ENCODE measurements around the gene BLOC1S6.
A peak's percentile ranks its signal among the peaks of the same experiment; 100 is the strongest.

BLOC1S6 gene, protein sequence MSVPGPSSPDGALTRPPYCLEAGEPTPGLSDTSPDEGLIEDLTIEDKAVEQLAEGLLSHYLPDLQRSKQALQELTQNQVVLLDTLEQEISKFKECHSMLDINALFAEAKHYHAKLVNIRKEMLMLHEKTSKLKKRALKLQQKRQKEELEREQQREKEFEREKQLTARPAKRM

DNA sequence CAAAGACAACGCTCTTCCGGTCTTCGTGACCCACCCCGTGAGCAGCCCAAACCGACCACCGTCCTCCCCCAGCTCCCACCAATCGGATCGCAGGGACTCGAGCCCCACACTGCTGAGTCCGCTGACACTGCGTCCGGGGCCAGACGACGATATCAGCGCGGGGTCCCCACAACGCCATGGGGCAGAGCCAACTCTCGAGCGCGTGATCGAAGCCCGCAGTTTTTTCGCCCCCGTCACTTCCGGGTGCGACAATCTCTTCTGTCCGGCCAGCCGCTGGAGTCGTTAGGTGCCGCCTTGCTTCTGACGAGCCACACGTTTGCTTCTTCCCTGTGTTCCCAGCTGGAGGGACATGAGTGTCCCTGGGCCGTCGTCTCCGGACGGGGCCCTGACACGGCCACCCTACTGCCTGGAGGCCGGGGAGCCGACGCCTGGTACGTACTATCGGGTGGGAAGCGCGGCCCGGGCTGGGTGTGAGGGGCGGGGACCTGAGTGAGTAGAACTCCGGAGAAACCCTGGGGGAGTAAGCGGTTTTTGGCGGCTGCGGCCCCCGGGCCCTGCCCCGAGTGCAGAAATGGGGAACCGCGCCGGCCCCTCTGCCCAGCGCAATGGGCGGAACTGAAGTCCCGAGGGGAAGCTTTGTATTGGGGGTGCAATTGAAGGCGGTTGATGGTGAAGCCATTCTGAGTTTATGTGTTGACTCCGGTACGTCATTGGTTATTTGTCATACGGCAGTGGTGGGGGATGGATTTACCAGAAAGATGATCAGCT lies at the start of gene BLOC1S6:
TSS of gene BLOC1S6 (plus strand) at position 285 of the 768 bp plus-strand sequence. CDS start at position 350, 65 bp downstream.
- Histone ChIP-seq H3K79me2 (ENCODE audit: control insufficient read depth, low read length) (peaks cover 70% of the 10 kb centered on the region), H3K27me3 (ENCODE audit: control insufficient read depth, low read length) (no peaks in the 10 kb centered on the region; the same call in 1 of the 2 replicates), H3K36me3 (ENCODE audit: control insufficient read depth, low read length) (peaks cover 43% of the 10 kb centered on the region), H3F3A (ENCODE audit: control insufficient read depth, insufficient read depth) (peaks cover 34% of the 10 kb centered on the region), H3K9me3 (ENCODE audit: control insufficient read depth, insufficient read depth, low read length) (peaks cover 3% of the 10 kb centered on the region; the same call in 1 of the 2 replicates), H4K20me1 (ENCODE audit: control insufficient read depth, insufficient read depth, low read depth, low read length) (no peaks in the 10 kb centered on the region), H3K4me2 (ENCODE audit: low read length) (peak within 1 kb of the TSS; percentile 89), H3K4me3 (ENCODE audit: low read length) (peak within 1 kb of the TSS; percentile 99), H3K9me2 (replicated peaks; ENCODE audit: control insufficient read depth, low read length) (no peaks in the 10 kb centered on the region), H3K4me1 (ENCODE audit: control insufficient read depth, low read length) (peaks cover 38% of the 10 kb centered on the region), H3K27ac (ENCODE audit: low read depth, low read length) (peak within 1 kb of the TSS; percentile 91)
- no peak for TF ChIP-seq EZH2phosphoT487 (IDR thresholded peaks at IDR 0.05; ENCODE audit: borderline replicate concordance, low read length)
- TF ChIP-seq, protein P1, sequence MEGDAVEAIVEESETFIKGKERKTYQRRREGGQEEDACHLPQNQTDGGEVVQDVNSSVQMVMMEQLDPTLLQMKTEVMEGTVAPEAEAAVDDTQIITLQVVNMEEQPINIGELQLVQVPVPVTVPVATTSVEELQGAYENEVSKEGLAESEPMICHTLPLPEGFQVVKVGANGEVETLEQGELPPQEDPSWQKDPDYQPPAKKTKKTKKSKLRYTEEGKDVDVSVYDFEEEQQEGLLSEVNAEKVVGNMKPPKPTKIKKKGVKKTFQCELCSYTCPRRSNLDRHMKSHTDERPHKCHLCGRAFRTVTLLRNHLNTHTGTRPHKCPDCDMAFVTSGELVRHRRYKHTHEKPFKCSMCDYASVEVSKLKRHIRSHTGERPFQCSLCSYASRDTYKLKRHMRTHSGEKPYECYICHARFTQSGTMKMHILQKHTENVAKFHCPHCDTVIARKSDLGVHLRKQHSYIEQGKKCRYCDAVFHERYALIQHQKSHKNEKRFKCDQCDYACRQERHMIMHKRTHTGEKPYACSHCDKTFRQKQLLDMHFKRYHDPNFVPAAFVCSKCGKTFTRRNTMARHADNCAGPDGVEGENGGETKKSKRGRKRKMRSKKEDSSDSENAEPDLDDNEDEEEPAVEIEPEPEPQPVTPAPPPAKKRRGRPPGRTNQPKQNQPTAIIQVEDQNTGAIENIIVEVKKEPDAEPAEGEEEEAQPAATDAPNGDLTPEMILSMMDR (IDR thresholded peaks at IDR 0.05; ENCODE audit: low read depth, low read length, poor library complexity, severe bottlenecking) = no peak

DNA sequence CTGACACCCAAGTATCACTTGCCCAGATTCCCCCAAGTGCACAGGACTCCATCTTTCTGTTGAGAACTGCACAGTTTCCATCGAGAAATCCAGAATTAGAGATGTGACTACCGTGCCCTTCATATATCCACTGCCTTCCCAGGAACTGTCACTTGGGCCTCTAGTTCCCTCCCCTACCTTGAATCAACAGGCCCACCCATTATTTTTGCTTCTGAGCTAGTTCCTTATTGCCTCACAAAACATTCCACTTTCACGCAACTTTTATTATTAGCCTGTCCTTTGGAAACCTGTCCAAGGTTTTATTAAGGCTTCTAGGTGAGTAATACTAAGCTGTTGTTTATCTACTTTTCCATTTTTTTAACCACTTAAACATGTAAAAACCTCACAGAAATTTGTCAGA lies 47.5 kb upstream of the BLOC1S6 start:
- 0 out of 2 replicates have a peak overlapping the region, but pooled peaks have one; percentile 10 for H3K27ac ChIP-seq (ENCODE audit: low read depth, low read length)
- H3F3A ChIP-seq (ENCODE audit: control insufficient read depth, insufficient read depth) = peaks cover 13% of the 10 kb centered on the region
- no peaks in the 10 kb centered on the region for H3K79me2 ChIP-seq (ENCODE audit: control insufficient read depth, low read length)
- peaks cover 89% of the 10 kb centered on the region for H3K4me1 ChIP-seq (ENCODE audit: control insufficient read depth, low read length)
- H3K4me3 ChIP-seq (ENCODE audit: low read length) = no peak overlapping the region
- H4K20me1 ChIP-seq (ENCODE audit: control insufficient read depth, insufficient read depth, low read depth, low read length) = no peaks in the 10 kb centered on the region
- H3K27me3 ChIP-seq (ENCODE audit: control insufficient read depth, low read length) = no peaks in the 10 kb centered on the region
- H3K9me2 ChIP-seq (replicated peaks; ENCODE audit: control insufficient read depth, low read length) = no peaks in the 10 kb centered on the region
- H3K9me3 ChIP-seq (ENCODE audit: control insufficient read depth, insufficient read depth, low read length) = no peaks in the 10 kb centered on the region
- 0 out of 2 replicates have a peak, but pooled peaks cover 3% of the 10 kb centered on the region for H3K36me3 ChIP-seq (ENCODE audit: control insufficient read depth, low read length)
- H3K4me2 ChIP-seq (ENCODE audit: low read length) = no peak overlapping the region
- TF ChIP-seq, protein P1 (IDR thresholded peaks at IDR 0.05; ENCODE audit: low read depth, low read length, poor library complexity, severe bottlenecking) = no peak
- TF ChIP-seq EZH2phosphoT487 (IDR thresholded peaks at IDR 0.05; ENCODE audit: borderline replicate concordance, low read length) = no peak

DNA sequence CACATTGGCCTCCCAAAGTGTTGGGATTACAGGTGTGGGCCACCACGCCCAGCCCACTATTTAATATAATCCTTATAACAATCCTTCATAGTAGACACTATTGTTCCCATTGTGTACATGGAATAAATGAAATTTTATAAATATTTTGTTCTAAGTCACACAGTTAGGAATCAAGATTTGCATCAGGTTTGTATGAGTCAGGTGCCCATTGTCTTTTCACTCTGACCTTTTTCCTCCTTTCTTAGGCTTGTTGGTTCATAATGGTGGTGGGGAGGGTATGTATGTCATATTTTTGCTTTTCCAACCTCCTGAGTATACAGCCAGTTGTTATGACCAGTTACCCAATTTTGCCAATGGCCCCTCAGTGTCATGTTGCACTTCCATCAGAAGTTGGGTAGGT lies 46.6 kb upstream of the BLOC1S6 start:
- Histone ChIP-seq H3F3A (ENCODE audit: control insufficient read depth, insufficient read depth) (peaks cover 19% of the 10 kb centered on the region), H3K9me3 (ENCODE audit: control insufficient read depth, insufficient read depth, low read length) (no peaks in the 10 kb centered on the region), H3K4me1 (ENCODE audit: control insufficient read depth, low read length) (peaks cover 89% of the 10 kb centered on the region), H3K79me2 (ENCODE audit: control insufficient read depth, low read length) (no peaks in the 10 kb centered on the region), H3K9me2 (replicated peaks; ENCODE audit: control insufficient read depth, low read length) (no peaks in the 10 kb centered on the region), H4K20me1 (ENCODE audit: control insufficient read depth, insufficient read depth, low read depth, low read length) (no peaks in the 10 kb centered on the region), H3K4me3 (ENCODE audit: low read length) (no peak overlapping the region), H3K27ac (ENCODE audit: low read depth, low read length) (no peak overlapping the region), H3K36me3 (ENCODE audit: control insufficient read depth, low read length) (0 out of 2 replicates have a peak, but pooled peaks cover 3% of the 10 kb centered on the region), H3K4me2 (ENCODE audit: low read length) (no peak overlapping the region), H3K27me3 (ENCODE audit: control insufficient read depth, low read length) (no peaks in the 10 kb centered on the region)
- no peak for TF ChIP-seq EZH2phosphoT487 (IDR thresholded peaks at IDR 0.05; ENCODE audit: borderline replicate concordance, low read length)
- TF ChIP-seq, protein P1 (IDR thresholded peaks at IDR 0.05; ENCODE audit: low read depth, low read length, poor library complexity, severe bottlenecking) = no peak
